Esophagus muscularis mucosa (tissue), 3 donors: ENCODE results near the gene RAF1.

Experiments
- POLR2A ChIP-seq: fragments of 450-650 bp; IDR thresholded peaks from one replicate; pipeline ENCODE4 v1.6.1; 2017; ENCODE audit warnings: antibody characterized with exemption, moderate library complexity, mild to moderate bottlenecking, low read depth
- TF ChIP-seq, protein P1 (sequence below), 3 experiments: fragments of 200-600 bp in 2 of 3; fragments of 450-650 bp in 1 of 3; sonication (generic) in 2 of 3; IDR thresholded peaks; one replicate each; pipeline ENCODE4 v1.5.1; 2017 to 2019; ENCODE audit warnings: antibody characterized with exemption in 3 of 3, mild to moderate bottlenecking in 2 of 3, moderate library complexity in 1 of 3

- TF ChIP-seq, protein P1, sequence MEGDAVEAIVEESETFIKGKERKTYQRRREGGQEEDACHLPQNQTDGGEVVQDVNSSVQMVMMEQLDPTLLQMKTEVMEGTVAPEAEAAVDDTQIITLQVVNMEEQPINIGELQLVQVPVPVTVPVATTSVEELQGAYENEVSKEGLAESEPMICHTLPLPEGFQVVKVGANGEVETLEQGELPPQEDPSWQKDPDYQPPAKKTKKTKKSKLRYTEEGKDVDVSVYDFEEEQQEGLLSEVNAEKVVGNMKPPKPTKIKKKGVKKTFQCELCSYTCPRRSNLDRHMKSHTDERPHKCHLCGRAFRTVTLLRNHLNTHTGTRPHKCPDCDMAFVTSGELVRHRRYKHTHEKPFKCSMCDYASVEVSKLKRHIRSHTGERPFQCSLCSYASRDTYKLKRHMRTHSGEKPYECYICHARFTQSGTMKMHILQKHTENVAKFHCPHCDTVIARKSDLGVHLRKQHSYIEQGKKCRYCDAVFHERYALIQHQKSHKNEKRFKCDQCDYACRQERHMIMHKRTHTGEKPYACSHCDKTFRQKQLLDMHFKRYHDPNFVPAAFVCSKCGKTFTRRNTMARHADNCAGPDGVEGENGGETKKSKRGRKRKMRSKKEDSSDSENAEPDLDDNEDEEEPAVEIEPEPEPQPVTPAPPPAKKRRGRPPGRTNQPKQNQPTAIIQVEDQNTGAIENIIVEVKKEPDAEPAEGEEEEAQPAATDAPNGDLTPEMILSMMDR (IDR thresholded peaks at IDR 0.05): no peak
- TF ChIP-seq POLR2A: no peak
Observed at GRCh38 chr3:12648384-12648959, 15.4 kb downstream of the RAF1 start.
